ENCODE data around the gene SLC11A2. TPM values are rescaled to one million over a fixed set of nuclear protein-coding genes. Genes with fewer than 3 reads are reported as not detected.
A peak's percentile ranks its signal among the peaks of the same experiment; 100 is the strongest.

The SLC11A2 gene
- total RNA-seq, 8 experiments from 2014 or later = 20.6 to 55.2 (median 31.5) TPM

- Histone ChIP-seq H3K4me3 (no peak overlapping the region), H3K4me1 (replicated peaks in 1 of 2) (no peaks in the 10 kb centered on the region), H3K27ac (no peak overlapping the region)
- WGBS, 10 experiments = 17 to 98% (median 67%) methylated on average over 1 to 7 of the region's 7 CpGs; no CpG with 5 or more reads in 3 of the 10 experiments
- ATAC-seq (replicated peaks in 6 of 8) = no peak
- in situ Hi-C loops (cut with MboI; ENCODE audit: low pct_unique_long_range_greater_than_20kb in 2 of 9, low sequenced_read_pairs in 9 of 9, unreplicated experiment in 9 of 9) = loop anchor here in 1 of 9 experiments (25.0 kb wide), 1 partner anchor 116 kb away; the partner anchor contains the start of gene TMPRSS12
Observed at GRCh38 chr12:50953047-50953446, 73.1 kb downstream of the SLC11A2 start.

GRCh38 chr12:50952510-50952909 lies 73.7 kb downstream of the SLC11A2 start, which contains the start of gene HIGD1C:
HIGD1C (plus strand) TSS chr12:50952544; CDS start chr12:50953999, 1,455 bp downstream.
- Histone ChIP-seq H3K4me1 (replicated peaks in 1 of 2) (no peaks in the 10 kb centered on the region), H3K27ac (no peak within 1 kb of the TSS), H3K4me3 (no peak within 1 kb of the TSS)
- 93 to 98% (median 96%) methylated on average over 3 to 8 of the region's 19 CpGs; no CpG with 5 or more reads in 6 of the 10 experiments for WGBS, 10 experiments
- in situ Hi-C loops (cut with MboI; ENCODE audit: low pct_unique_long_range_greater_than_20kb in 2 of 9, low sequenced_read_pairs in 9 of 9, unreplicated experiment in 9 of 9) = loop anchor here in 1 of 9 experiments (25.0 kb wide), 1 partner anchor 115 kb away; the partner anchor contains the start of gene TMPRSS12
- ATAC-seq (replicated peaks in 6 of 8) = no peak

DNA sequence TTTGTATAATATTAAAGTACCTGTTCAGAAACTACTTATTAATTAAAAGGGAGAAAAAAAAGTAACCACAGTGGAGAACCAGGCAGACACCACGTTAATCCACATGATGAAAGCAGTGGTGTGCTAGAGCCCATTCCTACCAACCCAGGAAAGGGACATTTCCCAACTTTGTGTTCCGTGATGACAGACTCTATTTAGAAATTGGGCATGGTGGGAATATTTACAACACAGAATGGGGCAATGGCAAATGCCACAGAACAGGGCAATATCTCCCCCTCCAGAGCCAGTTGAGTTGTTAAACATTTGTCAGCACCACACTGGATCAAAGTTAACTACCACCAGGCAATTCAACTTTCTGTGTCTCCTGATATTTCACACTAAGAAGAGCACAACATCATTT lies 75.1 kb downstream of the SLC11A2 start:
- Histone ChIP-seq H3K4me3 (no peak overlapping the region), H3K27ac (no peak overlapping the region), H3K4me1 (replicated peaks in 1 of 2) (no peaks in the 10 kb centered on the region)
- no peak for ATAC-seq (replicated peaks in 6 of 8)
- in situ Hi-C loops (cut with MboI; ENCODE audit: low pct_unique_long_range_greater_than_20kb in 2 of 9, low sequenced_read_pairs in 9 of 9, unreplicated experiment in 9 of 9) = loop anchor here in 1 of 9 experiments (25.0 kb wide), 1 partner anchor 114 kb away; the partner anchor contains the start of gene TMPRSS12
- 30 to 100% (median 85%) methylated on average over 1 to 2 of the region's 2 CpGs for WGBS, 10 experiments

DNA sequence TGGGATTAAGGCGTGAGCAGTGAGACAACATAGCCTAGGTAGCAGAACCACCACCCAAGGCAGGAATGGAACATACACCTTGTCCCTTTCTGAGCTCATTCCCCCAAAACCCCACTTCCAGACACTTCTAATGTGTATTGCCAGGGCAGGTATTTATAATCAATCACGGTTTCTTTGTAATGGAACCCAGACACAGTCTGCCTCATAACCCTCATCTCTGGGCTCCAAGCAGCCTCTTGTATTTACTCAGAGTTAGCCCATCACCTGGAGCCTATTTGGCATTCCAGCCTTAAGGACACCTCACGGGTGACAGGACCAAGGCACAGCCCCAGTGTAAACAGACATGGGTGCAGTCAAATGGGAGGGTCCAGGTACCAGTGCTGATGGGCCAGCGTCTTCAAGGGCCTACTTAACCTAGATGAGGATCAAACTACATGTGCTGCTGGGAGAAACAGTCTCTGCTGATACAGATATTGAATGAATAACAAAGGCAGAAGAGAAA lies 76.3 kb downstream of the SLC11A2 start:
- in situ Hi-C loops (cut with MboI; ENCODE audit: low pct_unique_long_range_greater_than_20kb in 2 of 9, low sequenced_read_pairs in 9 of 9, unreplicated experiment in 9 of 9) = loop anchor here in 1 of 9 experiments (25.0 kb wide), 1 partner anchor 113 kb away; the partner anchor contains the start of gene TMPRSS12
- no peak for ATAC-seq (replicated peaks in 6 of 8)
- WGBS, 10 experiments = 57 to 100% (median 88%) methylated on average over 1 to 2 of the region's 4 CpGs; no CpG with 5 or more reads in 2 of the 10 experiments
- no peaks in the 10 kb centered on the region for H3K4me1 ChIP-seq (replicated peaks in 1 of 2)
- H3K4me3 ChIP-seq = no peak overlapping the region
- no peak overlapping the region for H3K27ac ChIP-seq

DNA sequence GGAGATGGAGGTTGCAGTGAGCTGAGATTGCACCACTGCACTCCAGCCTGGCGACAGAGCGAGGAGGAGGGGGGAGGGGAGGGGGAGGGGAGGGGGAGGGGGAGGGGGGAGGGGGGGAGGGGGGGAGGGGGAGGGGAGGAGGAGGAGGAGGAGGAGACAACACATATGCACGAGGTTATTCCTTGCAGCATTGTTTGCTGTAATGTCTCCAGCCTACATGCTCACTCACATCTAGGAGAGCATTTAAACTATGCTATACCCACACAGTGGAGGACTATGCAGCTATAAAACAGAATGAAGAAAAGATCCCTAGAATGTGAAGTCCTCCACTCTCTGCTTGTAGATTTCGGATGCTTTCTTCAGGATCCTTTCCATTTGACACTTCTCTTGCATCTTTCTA lies 77.4 kb downstream of the SLC11A2 start:
- ATAC-seq (replicated peaks in 6 of 8) = no peak
- no peak overlapping the region for H3K4me3 ChIP-seq
- no peaks in the 10 kb centered on the region for H3K4me1 ChIP-seq (replicated peaks in 1 of 2)
- in situ Hi-C loops (cut with MboI; ENCODE audit: low pct_unique_long_range_greater_than_20kb in 2 of 9, low sequenced_read_pairs in 9 of 9, unreplicated experiment in 9 of 9) = no loop called here
- 20 to 100% (median 80%) methylated on average over 1 of the region's 4 CpGs; no CpG with 5 or more reads in 4 of the 10 experiments for WGBS, 10 experiments
- H3K27ac ChIP-seq = no peak overlapping the region

DNA sequence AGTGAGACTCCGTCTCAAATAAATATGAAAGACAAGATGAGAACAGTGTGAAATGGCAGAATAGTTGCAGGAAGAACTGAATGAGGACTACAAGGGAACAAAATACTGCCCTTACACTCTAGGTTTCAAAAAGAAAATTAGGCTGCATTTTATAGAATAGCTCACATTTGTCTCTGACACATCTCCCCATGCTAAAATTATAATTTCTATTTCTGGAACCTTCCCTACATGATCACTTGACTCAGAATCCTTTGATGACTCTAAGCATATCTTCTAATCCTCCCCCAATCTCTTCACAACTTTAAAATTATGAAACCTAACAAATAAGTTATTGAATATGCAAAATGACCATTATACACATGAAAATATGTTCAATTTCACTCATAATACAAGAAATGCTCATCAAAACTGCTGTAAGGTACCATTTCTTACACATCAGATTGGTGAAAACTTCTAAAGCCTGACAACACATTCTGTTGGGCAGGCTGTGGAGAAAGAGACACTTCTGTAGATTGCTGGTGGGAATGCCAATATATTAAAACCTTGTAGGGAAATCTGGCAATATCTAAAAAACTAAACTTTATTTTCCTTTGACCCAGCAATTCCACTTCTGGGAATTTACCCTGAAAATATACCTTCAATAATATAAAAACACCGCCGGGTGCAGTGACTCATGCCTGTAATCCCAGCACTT lies 78.1 kb downstream of the SLC11A2 start:
- Histone ChIP-seq H3K4me1 (replicated peaks in 1 of 2) (no peaks in the 10 kb centered on the region), H3K27ac (no peak overlapping the region), H3K4me3 (no peak overlapping the region)
- ATAC-seq (replicated peaks in 6 of 8) = no peak
- 94 to 100% (median 100%) methylated on average over 1 to 3 of the region's 3 CpGs; no CpG with 5 or more reads in 4 of the 10 experiments for WGBS, 10 experiments
- in situ Hi-C loops (cut with MboI; ENCODE audit: low pct_unique_long_range_greater_than_20kb in 2 of 9, low sequenced_read_pairs in 9 of 9, unreplicated experiment in 9 of 9) = no loop called here

GRCh38 chr12:50937653-50938052 lies 88.5 kb downstream of the SLC11A2 start:
- 100% methylated on average over 1 of the region's 1 CpG; no CpG with 5 or more reads in 9 of the 10 experiments for whole genome bisulfite sequencing, 10 experiments
- Histone ChIP-seq H3K4me1 (replicated peaks in 1 of 2) (no peaks in the 10 kb centered on the region), H3K27ac (no peak overlapping the region), H3K4me3 (no peak overlapping the region)
- no peak for ATAC-seq (replicated peaks in 6 of 8)
- in situ Hi-C loops (cut with MboI; ENCODE audit: low pct_unique_long_range_greater_than_20kb in 2 of 9, low sequenced_read_pairs in 9 of 9, unreplicated experiment in 9 of 9) = no loop called here

GRCh38 chr12:50936821-50937530 lies 89.2 kb downstream of the SLC11A2 start:
- Histone ChIP-seq H3K27ac (no peak overlapping the region), H3K4me3 (no peak overlapping the region), H3K4me1 (replicated peaks in 1 of 2) (no peaks in the 10 kb centered on the region)
- in situ Hi-C loops (cut with MboI; ENCODE audit: low pct_unique_long_range_greater_than_20kb in 2 of 9, low sequenced_read_pairs in 9 of 9, unreplicated experiment in 9 of 9) = no loop called here
- ATAC-seq (replicated peaks in 6 of 8) = no peak
- 50 to 97% (median 85%) methylated on average over 1 to 6 of the region's 9 CpGs for WGBS, 10 experiments

GRCh38 chr12:50934981-50935807 lies 91.0 kb downstream of the SLC11A2 start:
- Histone ChIP-seq H3K4me1 (replicated peaks in 1 of 2) (no peaks in the 10 kb centered on the region), H3K4me3 (no peak overlapping the region), H3K27ac (no peak overlapping the region)
- WGBS, 10 experiments = 27 to 84% (median 55%) methylated on average over 3 to 5 of the region's 6 CpGs; no CpG with 5 or more reads in 1 of the 10 experiments
- peak in 3 of 8 experiments; percentile 7 to 65 (median 57) for ATAC-seq (replicated peaks in 6 of 8)
- in situ Hi-C loops (cut with MboI; ENCODE audit: low pct_unique_long_range_greater_than_20kb in 2 of 9, low sequenced_read_pairs in 9 of 9, unreplicated experiment in 9 of 9) = no loop called here

GRCh38 chr12:50934371-50934851 lies 91.8 kb downstream of the SLC11A2 start:
- Histone ChIP-seq H3K4me1 (replicated peaks in 1 of 2) (no peaks in the 10 kb centered on the region), H3K27ac (no peak overlapping the region), H3K4me3 (no peak overlapping the region)
- ATAC-seq (replicated peaks in 6 of 8) = peak in 3 of 8 experiments; percentile 12 to 61 (median 60)
- in situ Hi-C loops (cut with MboI; ENCODE audit: low pct_unique_long_range_greater_than_20kb in 2 of 9, low sequenced_read_pairs in 9 of 9, unreplicated experiment in 9 of 9) = no loop called here
- WGBS, 10 experiments = 15 to 100% (median 81%) methylated on average over 1 to 3 of the region's 3 CpGs; no CpG with 5 or more reads in 1 of the 10 experiments

DNA sequence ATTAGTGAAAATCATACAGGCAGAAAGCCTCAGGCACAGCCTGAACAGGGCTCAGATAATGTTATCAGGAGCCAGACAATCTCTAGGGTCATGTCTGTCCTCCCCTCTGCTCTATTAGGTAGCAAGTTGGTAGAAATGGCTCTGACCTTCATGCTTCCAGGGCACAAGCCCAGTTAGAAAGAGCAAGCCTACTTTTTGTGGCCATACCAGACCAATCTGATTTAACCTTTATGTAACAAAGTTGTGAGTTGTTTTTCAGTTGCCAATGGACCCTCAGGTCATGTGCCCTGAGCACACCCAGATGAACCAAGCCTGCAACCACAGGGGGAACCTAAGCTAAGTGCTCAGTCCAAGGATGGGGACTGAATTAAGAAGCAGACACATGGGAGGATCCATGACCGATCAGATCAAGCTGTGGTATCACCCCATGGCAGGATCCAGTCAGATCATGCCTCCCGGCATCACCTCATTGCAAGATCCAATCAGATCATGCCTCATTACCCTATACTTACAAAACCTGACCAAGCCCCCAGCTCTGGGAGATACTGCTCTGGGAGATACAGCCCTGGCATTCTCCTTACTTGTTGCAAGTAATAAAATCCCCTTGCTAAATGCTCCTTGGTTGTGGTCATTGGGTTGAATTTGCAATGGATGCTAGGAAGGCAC lies 92.6 kb downstream of the SLC11A2 start:
- H3K4me3 ChIP-seq = no peak overlapping the region
- ATAC-seq (replicated peaks in 6 of 8) = peak in 2 of 8 experiments; percentile 26 to 84
- WGBS, 10 experiments = 92 to 100% (median 100%) methylated on average over 1 to 2 of the region's 2 CpGs; no CpG with 5 or more reads in 7 of the 10 experiments
- H3K4me1 ChIP-seq (replicated peaks in 1 of 2) = no peaks in the 10 kb centered on the region
- no peak overlapping the region for H3K27ac ChIP-seq
- in situ Hi-C loops (cut with MboI; ENCODE audit: low pct_unique_long_range_greater_than_20kb in 2 of 9, low sequenced_read_pairs in 9 of 9, unreplicated experiment in 9 of 9) = no loop called here

- ATAC-seq (replicated peaks in 6 of 8) = no peak
- Histone ChIP-seq H3K4me3 (no peak overlapping the region), H3K27ac (no peak overlapping the region), H3K4me1 (replicated peaks in 1 of 2) (no peaks in the 10 kb centered on the region)
- in situ Hi-C loops (cut with MboI; ENCODE audit: low pct_unique_long_range_greater_than_20kb in 2 of 9, low sequenced_read_pairs in 9 of 9, unreplicated experiment in 9 of 9) = no loop called here
- 48 to 100% (median 79%) methylated on average over 2 of the region's 2 CpGs; no CpG with 5 or more reads in 2 of the 10 experiments for WGBS, 10 experiments
Observed at GRCh38 chr12:50932787-50933280, 93.3 kb downstream of the SLC11A2 start.

Data from motor neuron (in vitro differentiated cells).